Dendritic cell treated with granulocyte-macrophage colony-stimulating factor and Interleukin-4, amounts not matched to agents 40 ng/mL and 50 ng/mL, for 4 days (primary cell): Measurements from ENCODE around the gene AGPAT1.
A peak's percentile ranks its signal among the peaks of the same experiment; 100 is the strongest.

Source experiments
- H3K27ac Mint-ChIP-seq: one replicate; pipeline ENCODE4 v1.8.0; 2022; ENCODE audit warnings: mild to moderate bottlenecking, mixed read lengths
- H3K27me3 Mint-ChIP-seq: one replicate; pipeline ENCODE4 v1.8.0; 2022; ENCODE audit warnings: mild to moderate bottlenecking, mixed read lengths
- H3K36me3 Mint-ChIP-seq: one replicate; pipeline ENCODE4 v1.8.0; 2022; ENCODE audit warnings: low read depth, mixed read lengths
- H3K4me1 Mint-ChIP-seq: one replicate; pipeline ENCODE4 v1.8.0; 2022; ENCODE audit warnings: low read depth, mixed read lengths
- H3K4me3 Mint-ChIP-seq: one replicate; pipeline ENCODE4 v1.8.0; 2022; ENCODE audit warnings: mild to moderate bottlenecking, moderate library complexity, mixed read lengths
- H3K9me3 Mint-ChIP-seq: one replicate; pipeline ENCODE4 v1.8.0; 2022; ENCODE audit warnings: mixed read lengths
- intact Hi-C: fragments of 100-400 bp; cut with micrococcal nuclease; formaldehyde crosslinking; loops from one replicate; pipeline ENCODE4 v1.15.0; 2022

AGPAT1 gene

GRCh38 chr6:32177183-32177787, 1.4 kb upstream of the AGPAT1 start:
- H3K4me3 Mint-ChIP-seq = peak overlapping the region; percentile 91
- H3K27ac Mint-ChIP-seq = peak overlapping the region; percentile 86
- H3K36me3 Mint-ChIP-seq = peaks cover 51% of the 10 kb centered on the region
- intact Hi-C loops = loop anchor here (5.0 kb wide), 1 partner anchor 50 kb away; the partner anchor contains the start of gene ATF6B
- H3K9me3 Mint-ChIP-seq = no peaks in the 10 kb centered on the region
- H3K27me3 Mint-ChIP-seq = no peaks in the 10 kb centered on the region
- H3K4me1 Mint-ChIP-seq = peaks cover 82% of the 10 kb centered on the region

GRCh38 chr6:32176476-32177182, 745 bp upstream of the AGPAT1 start:
- H3K27me3 Mint-ChIP-seq = no peaks in the 10 kb centered on the region
- no peaks in the 10 kb centered on the region for H3K9me3 Mint-ChIP-seq
- intact Hi-C loops = loop anchor here (5.0 kb wide), 1 partner anchor 49 kb away; the partner anchor contains the start of gene ATF6B
- H3K27ac Mint-ChIP-seq = peak overlapping the region; percentile 86
- peak overlapping the region; percentile 91 for H3K4me3 Mint-ChIP-seq
- H3K4me1 Mint-ChIP-seq = peaks cover 75% of the 10 kb centered on the region
- H3K36me3 Mint-ChIP-seq = peaks cover 44% of the 10 kb centered on the region

GRCh38 chr6:32175322-32175710, 568 bp downstream of the AGPAT1 start:
- no peaks in the 10 kb centered on the region for H3K27me3 Mint-ChIP-seq
- intact Hi-C loops = loop anchor here (5.0 kb wide), 1 partner anchor 48 kb away; the partner anchor contains the start of gene ATF6B
- no peaks in the 10 kb centered on the region for H3K9me3 Mint-ChIP-seq
- peak overlapping the region; percentile 86 for H3K27ac Mint-ChIP-seq
- H3K4me1 Mint-ChIP-seq = peaks cover 62% of the 10 kb centered on the region
- H3K4me3 Mint-ChIP-seq = peak overlapping the region; percentile 91
- H3K36me3 Mint-ChIP-seq = peaks cover 44% of the 10 kb centered on the region

GRCh38 chr6:32174416-32174815, 1.5 kb downstream of the AGPAT1 start:
- intact Hi-C loops = no loop called here
- H3K36me3 Mint-ChIP-seq = peaks cover 44% of the 10 kb centered on the region
- no peak overlapping the region for H3K27ac Mint-ChIP-seq
- H3K27me3 Mint-ChIP-seq = no peaks in the 10 kb centered on the region
- H3K4me1 Mint-ChIP-seq = peaks cover 59% of the 10 kb centered on the region
- no peaks in the 10 kb centered on the region for H3K9me3 Mint-ChIP-seq
- H3K4me3 Mint-ChIP-seq = no peak overlapping the region

GRCh38 chr6:32173051-32173727, 2.7 kb downstream of the AGPAT1 start:
- Mint-ChIP-seq H3K36me3 (peaks cover 44% of the 10 kb centered on the region), H3K9me3 (no peaks in the 10 kb centered on the region), H3K4me1 (peaks cover 47% of the 10 kb centered on the region), H3K27ac (peak overlapping the region; percentile 74), H3K27me3 (no peaks in the 10 kb centered on the region), H3K4me3 (no peak overlapping the region)
- intact Hi-C loops = no loop called here

GRCh38 chr6:32171234-32171633, 4.7 kb downstream of the AGPAT1 start:
- intact Hi-C loops = no loop called here
- H3K36me3 Mint-ChIP-seq = peaks cover 61% of the 10 kb centered on the region
- peak overlapping the region; percentile 14 for H3K27ac Mint-ChIP-seq
- H3K27me3 Mint-ChIP-seq = no peaks in the 10 kb centered on the region
- H3K4me3 Mint-ChIP-seq = no peak overlapping the region
- H3K4me1 Mint-ChIP-seq = peaks cover 37% of the 10 kb centered on the region
- no peaks in the 10 kb centered on the region for H3K9me3 Mint-ChIP-seq

- H3K9me3 Mint-ChIP-seq = no peaks in the 10 kb centered on the region
- H3K27me3 Mint-ChIP-seq = no peaks in the 10 kb centered on the region
- peaks cover 64% of the 10 kb centered on the region for H3K36me3 Mint-ChIP-seq
- no peak overlapping the region for H3K27ac Mint-ChIP-seq
- intact Hi-C loops = no loop called here
- H3K4me3 Mint-ChIP-seq = no peak overlapping the region
- peaks cover 32% of the 10 kb centered on the region for H3K4me1 Mint-ChIP-seq
Measured at GRCh38 chr6:32170294-32170693, 5.6 kb downstream of the AGPAT1 start.

- H3K36me3 Mint-ChIP-seq = peaks cover 63% of the 10 kb centered on the region
- no peak overlapping the region for H3K27ac Mint-ChIP-seq
- no peak overlapping the region for H3K4me3 Mint-ChIP-seq
Measured at GRCh38 chr6:32168807-32169591, 6.9 kb downstream of the AGPAT1 start.

GRCh38 chr6:32168350-32168749, 7.5 kb downstream of the AGPAT1 start:
- Mint-ChIP-seq H3K9me3 (no peaks in the 10 kb centered on the region), H3K27me3 (no peaks in the 10 kb centered on the region), H3K36me3 (peaks cover 63% of the 10 kb centered on the region), H3K4me1 (peaks cover 15% of the 10 kb centered on the region), H3K27ac (no peak overlapping the region), H3K4me3 (no peak overlapping the region)
- intact Hi-C loops = no loop called here

More at GRCh38 chr6:32168807-32169591, 6.9 kb downstream of the AGPAT1 start:
- Mint-ChIP-seq H3K27me3 (no peaks in the 10 kb centered on the region), H3K4me1 (peaks cover 21% of the 10 kb centered on the region), H3K9me3 (no peaks in the 10 kb centered on the region)
- intact Hi-C loops = no loop called here

GRCh38 chr6:32167761-32168262, 8.1 kb downstream of the AGPAT1 start:
- H3K36me3 Mint-ChIP-seq = peaks cover 63% of the 10 kb centered on the region
- no peaks in the 10 kb centered on the region for H3K9me3 Mint-ChIP-seq
- intact Hi-C loops = no loop called here
- H3K4me3 Mint-ChIP-seq = no peak overlapping the region
- H3K4me1 Mint-ChIP-seq = peaks cover 9% of the 10 kb centered on the region
- no peak overlapping the region for H3K27ac Mint-ChIP-seq
- no peaks in the 10 kb centered on the region for H3K27me3 Mint-ChIP-seq

- intact Hi-C loops = no loop called here
- Mint-ChIP-seq H3K27me3 (no peaks in the 10 kb centered on the region), H3K4me1 (peaks cover 6% of the 10 kb centered on the region), H3K36me3 (peaks cover 63% of the 10 kb centered on the region), H3K27ac (no peak overlapping the region), H3K4me3 (no peak overlapping the region), H3K9me3 (no peaks in the 10 kb centered on the region)
Measured at GRCh38 chr6:32167154-32167760, 8.6 kb downstream of the AGPAT1 start.

GRCh38 chr6:32166411-32167061, 9.3 kb downstream of the AGPAT1 start:
- Mint-ChIP-seq H3K9me3 (no peaks in the 10 kb centered on the region), H3K27me3 (no peaks in the 10 kb centered on the region), H3K4me3 (no peak overlapping the region), H3K36me3 (peaks cover 62% of the 10 kb centered on the region), H3K27ac (no peak overlapping the region), H3K4me1 (peaks cover 6% of the 10 kb centered on the region)
- intact Hi-C loops = no loop called here

- no peaks in the 10 kb centered on the region for H3K27me3 Mint-ChIP-seq
- H3K9me3 Mint-ChIP-seq = no peaks in the 10 kb centered on the region
- peaks cover 40% of the 10 kb centered on the region for H3K36me3 Mint-ChIP-seq
- no peak within 1 kb of the TSS for H3K4me3 Mint-ChIP-seq
- no peak within 1 kb of the TSS for H3K27ac Mint-ChIP-seq
- intact Hi-C loops = no loop called here
- no peaks in the 10 kb centered on the region for H3K4me1 Mint-ChIP-seq
Measured at GRCh38 chr6:32164295-32164694, 11.6 kb downstream of the AGPAT1 start, which contains the start of gene EGFL8. EGFL8 (plus strand) TSS chr6:32164595; CDS start chr6:32166166, 1,571 bp downstream.
